ENCODE results near the gene KLK14. TPM values are rescaled to one million over a fixed set of nuclear protein-coding genes. Genes with fewer than 3 reads are reported as not detected.

The KLK14 gene
- total RNA-seq, 2 donors from 2014 or later = 0.52 TPM; not detected in 1

GRCh38 chr19:51123381-51123800 lies 40.7 kb upstream of the KLK14 start:
- Histone ChIP-seq H3K4me3 (no peak overlapping the region), H3K9ac (ENCODE audit: low read depth in 2 of 2, low read length in 2 of 2) (no peak overlapping the region), H3K36me3 (no peaks in the 10 kb centered on the region), H3K27ac (peak overlapping the region; percentile 31), H3K27me3 (no peaks in the 10 kb centered on the region), H3K9me3 (no peaks in the 10 kb centered on the region), H3K4me1 (no peaks in the 10 kb centered on the region)
- no peak for DNase-seq
- intact Hi-C loops (cut with DNase I) = no loop called here
- no peak for TF ChIP-seq CTCF (IDR thresholded peaks at IDR 0.05)

- no peak for DNase-seq
- Histone ChIP-seq H3K9ac (ENCODE audit: low read depth in 2 of 2, low read length in 2 of 2) (no peak overlapping the region), H3K27ac (peak overlapping the region; percentile 31), H3K27me3 (no peaks in the 10 kb centered on the region), H3K4me3 (no peak overlapping the region), H3K36me3 (no peaks in the 10 kb centered on the region), H3K9me3 (no peaks in the 10 kb centered on the region), H3K4me1 (no peaks in the 10 kb centered on the region)
- intact Hi-C loops (cut with DNase I) = no loop called here
- TF ChIP-seq CTCF (IDR thresholded peaks at IDR 0.05) = no peak
Measured at GRCh38 chr19:51122112-51122981, 39.7 kb upstream of the KLK14 start.

- no peaks in the 10 kb centered on the region for H3K4me1 ChIP-seq
- TF ChIP-seq CTCF (IDR thresholded peaks at IDR 0.05) = no peak
- H3K9ac ChIP-seq (ENCODE audit: low read depth in 2 of 2, low read length in 2 of 2) = no peak overlapping the region
- no peak for DNase-seq
- H3K27ac ChIP-seq = no peak overlapping the region
- no peaks in the 10 kb centered on the region for H3K9me3 ChIP-seq
- no peaks in the 10 kb centered on the region for H3K36me3 ChIP-seq
- intact Hi-C loops (cut with DNase I) = no loop called here
- H3K27me3 ChIP-seq = no peaks in the 10 kb centered on the region
- H3K4me3 ChIP-seq = no peak overlapping the region
Measured at GRCh38 chr19:51121257-51121656, 38.6 kb upstream of the KLK14 start.

- DNase-seq = no peak
- intact Hi-C loops (cut with DNase I) = no loop called here
- no peak overlapping the region for H3K27ac ChIP-seq
- H3K9ac ChIP-seq (ENCODE audit: low read depth in 2 of 2, low read length in 2 of 2) = no peak overlapping the region
- no peaks in the 10 kb centered on the region for H3K4me1 ChIP-seq
- no peak for TF ChIP-seq CTCF (IDR thresholded peaks at IDR 0.05)
- no peaks in the 10 kb centered on the region for H3K9me3 ChIP-seq
- H3K4me3 ChIP-seq = no peak overlapping the region
- no peaks in the 10 kb centered on the region for H3K36me3 ChIP-seq
- H3K27me3 ChIP-seq = no peaks in the 10 kb centered on the region
Measured at GRCh38 chr19:51120160-51120559, 37.5 kb upstream of the KLK14 start.

GRCh38 chr19:51119611-51120010 lies 36.9 kb upstream of the KLK14 start:
- H3K27me3 ChIP-seq = no peaks in the 10 kb centered on the region
- no peaks in the 10 kb centered on the region for H3K36me3 ChIP-seq
- no peak for TF ChIP-seq CTCF (IDR thresholded peaks at IDR 0.05)
- no peaks in the 10 kb centered on the region for H3K4me1 ChIP-seq
- H3K27ac ChIP-seq = no peak overlapping the region
- no peak overlapping the region for H3K4me3 ChIP-seq
- no peak overlapping the region for H3K9ac ChIP-seq (ENCODE audit: low read depth in 2 of 2, low read length in 2 of 2)
- intact Hi-C loops (cut with DNase I) = no loop called here
- H3K9me3 ChIP-seq = no peaks in the 10 kb centered on the region
- no peak for DNase-seq

All from colonic mucosa (tissue), 4 donors.